GM12865 (cell line): ENCODE results near the gene KDM2B.
A peak's percentile ranks its signal among the peaks of the same experiment; 100 is the strongest.

Experiments
- DNase-seq: peaks from one replicate; pipeline ENCODE4 v3.0.0; 2010; ENCODE audit warnings: low read depth
- H3K4me3 ChIP-seq: 2 replicates; pipeline ENCODE4 v1.5.1; 2011; ENCODE audit warnings: mild to moderate bottlenecking, low read depth, low read length, control low read depth
- TF ChIP-seq, protein P1 (sequence below): IDR thresholded peaks from 2 replicates; pipeline ENCODE4 v1.5.1; 2011; ENCODE audit warnings: low read length, control low read depth, low read depth, inconsistent platforms; ENCODE audit not compliant: insufficient read depth; ENCODE audit errors: missing control alignments

The KDM2B gene

DNA sequence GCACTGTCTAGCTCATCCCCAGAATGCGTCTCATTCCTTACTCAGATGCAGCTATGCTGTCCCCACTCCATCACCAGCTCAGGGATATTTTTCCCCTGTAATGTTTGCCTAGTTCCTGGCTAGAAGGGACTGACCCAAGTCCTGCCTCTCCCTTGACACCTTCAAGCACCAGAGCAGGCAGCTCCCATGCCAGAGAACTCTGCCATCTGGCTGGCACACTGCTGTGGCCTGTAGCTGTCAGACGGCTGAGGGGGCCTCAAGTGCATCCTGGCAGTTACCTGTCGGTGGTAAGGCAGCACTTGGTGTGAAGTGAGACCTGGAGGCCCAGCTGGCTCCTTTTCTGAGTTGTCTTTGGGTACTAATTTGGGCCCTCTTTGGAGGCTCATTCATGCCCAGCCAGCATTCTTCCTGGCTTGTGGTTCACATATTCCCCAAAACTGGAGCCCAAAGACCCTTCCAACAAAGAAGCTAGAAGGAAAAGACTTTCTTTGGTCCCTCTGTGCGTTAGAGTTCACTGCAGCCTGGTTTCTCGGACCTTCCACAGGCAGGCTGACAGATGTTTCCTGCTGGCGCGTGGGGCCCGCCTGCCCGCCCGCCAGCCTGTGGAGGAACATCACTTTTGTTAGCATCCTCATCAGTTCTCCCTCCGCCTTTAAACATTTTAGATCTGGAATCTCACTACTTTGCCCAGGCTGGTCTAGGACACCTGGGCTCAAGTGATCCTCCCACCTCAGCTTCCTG is 147.9 kb downstream of the KDM2B start:
- DNase-seq, result no peak
- H3K4me3 ChIP-seq, result no peak overlapping the region
- TF ChIP-seq, protein P1, sequence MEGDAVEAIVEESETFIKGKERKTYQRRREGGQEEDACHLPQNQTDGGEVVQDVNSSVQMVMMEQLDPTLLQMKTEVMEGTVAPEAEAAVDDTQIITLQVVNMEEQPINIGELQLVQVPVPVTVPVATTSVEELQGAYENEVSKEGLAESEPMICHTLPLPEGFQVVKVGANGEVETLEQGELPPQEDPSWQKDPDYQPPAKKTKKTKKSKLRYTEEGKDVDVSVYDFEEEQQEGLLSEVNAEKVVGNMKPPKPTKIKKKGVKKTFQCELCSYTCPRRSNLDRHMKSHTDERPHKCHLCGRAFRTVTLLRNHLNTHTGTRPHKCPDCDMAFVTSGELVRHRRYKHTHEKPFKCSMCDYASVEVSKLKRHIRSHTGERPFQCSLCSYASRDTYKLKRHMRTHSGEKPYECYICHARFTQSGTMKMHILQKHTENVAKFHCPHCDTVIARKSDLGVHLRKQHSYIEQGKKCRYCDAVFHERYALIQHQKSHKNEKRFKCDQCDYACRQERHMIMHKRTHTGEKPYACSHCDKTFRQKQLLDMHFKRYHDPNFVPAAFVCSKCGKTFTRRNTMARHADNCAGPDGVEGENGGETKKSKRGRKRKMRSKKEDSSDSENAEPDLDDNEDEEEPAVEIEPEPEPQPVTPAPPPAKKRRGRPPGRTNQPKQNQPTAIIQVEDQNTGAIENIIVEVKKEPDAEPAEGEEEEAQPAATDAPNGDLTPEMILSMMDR, result no peak

DNA sequence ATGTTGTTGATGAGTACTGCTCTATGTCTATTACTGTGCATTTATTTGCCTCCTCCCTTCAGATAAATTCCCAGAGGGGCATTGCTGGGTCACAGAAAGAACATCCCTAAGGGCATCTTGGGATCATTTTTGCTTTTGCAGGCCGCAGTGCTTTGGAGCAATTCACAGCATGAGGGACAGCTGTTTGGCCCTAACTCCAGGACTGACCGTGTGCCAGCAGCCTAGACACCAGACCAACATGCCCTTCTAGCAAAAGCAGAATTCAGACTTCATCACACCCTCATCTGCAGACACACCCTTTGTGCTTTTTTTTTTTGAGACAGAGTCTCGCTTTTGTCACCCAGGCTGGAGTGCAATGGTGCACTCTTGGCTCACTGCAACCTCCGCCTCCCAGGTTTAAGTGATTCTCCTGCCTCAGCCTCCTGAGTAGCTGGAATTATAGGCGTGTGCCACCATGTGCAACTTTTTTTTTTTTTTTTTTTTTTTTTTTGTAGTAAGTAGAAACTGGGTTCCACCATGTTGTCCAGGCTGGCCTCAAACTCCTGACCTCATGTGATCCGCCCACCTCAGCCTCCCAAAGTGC is 149.9 kb downstream of the KDM2B start:
- no peak overlapping the region for H3K4me3 ChIP-seq
- DNase-seq, result no peak
- TF ChIP-seq, protein P1, result no peak

DNA sequence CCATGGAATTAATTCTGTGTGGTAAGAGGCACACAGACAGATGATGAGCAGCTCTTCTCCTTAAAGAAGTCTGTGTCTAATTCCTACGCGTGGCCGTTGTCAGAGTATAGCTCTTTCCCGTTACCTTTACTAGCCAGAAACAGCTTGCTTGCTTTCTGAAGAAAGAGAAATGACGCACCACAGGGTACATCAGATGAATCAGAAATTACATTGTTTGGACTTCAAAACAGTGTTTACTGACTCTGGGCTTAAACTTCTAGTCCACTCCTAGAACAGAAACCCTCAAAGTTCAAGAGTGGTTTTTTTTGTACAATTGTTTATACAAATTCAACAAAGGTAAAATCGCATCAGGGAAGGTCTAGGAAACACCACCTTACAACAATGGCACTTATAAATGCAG is 151.9 kb downstream of the KDM2B start:
- H3K4me3 ChIP-seq, result no peak overlapping the region
- no peak for DNase-seq
- TF ChIP-seq, protein P1, result no peak

DNA sequence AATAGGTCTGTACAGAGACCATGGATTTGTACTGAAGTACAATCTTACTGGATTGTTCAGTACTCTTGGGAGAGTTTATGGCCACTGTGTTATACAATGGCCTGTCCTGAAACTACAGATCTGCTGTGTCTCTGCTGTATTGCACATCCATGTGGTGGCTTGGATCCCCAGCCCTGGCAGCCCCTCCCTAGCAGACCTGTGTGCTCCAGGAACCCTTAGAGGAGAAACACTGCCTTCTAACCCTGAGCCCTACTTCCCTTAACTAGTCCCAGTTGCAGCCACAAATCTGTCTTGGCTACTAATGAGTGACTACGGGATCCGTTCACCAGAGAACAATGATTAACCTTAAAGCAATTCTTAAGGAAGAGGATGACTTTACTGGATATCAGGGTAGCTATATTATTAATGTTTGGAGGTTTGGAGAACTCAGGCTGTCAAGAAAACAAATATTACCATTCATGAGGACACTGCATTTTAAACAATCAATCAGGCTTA is 153.2 kb downstream of the KDM2B start:
- no peak for DNase-seq
- TF ChIP-seq, protein P1, result no peak
- H3K4me3 ChIP-seq, result no peak overlapping the region

DNA sequence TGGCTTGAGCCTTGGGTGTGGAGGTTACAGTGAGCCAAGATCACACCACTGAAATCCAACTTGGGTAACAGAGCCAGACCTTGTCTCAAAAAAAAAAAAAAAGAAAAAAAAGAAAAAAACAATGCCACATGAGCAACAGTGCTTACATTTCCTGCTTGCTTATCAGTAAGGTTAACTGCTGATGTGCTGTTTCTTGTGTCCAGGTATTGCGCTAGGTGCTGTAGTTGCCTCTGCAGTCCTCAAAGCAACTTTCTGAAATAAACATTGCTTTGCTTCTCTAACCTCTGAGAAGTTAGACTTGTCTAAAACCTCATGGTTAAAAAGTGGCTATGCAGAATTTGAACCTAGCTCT is 156.2 kb downstream of the KDM2B start:
- H3K4me3 ChIP-seq, result no peak overlapping the region
- TF ChIP-seq, protein P1, result no peak
- peak; percentile 37 for DNase-seq

DNA sequence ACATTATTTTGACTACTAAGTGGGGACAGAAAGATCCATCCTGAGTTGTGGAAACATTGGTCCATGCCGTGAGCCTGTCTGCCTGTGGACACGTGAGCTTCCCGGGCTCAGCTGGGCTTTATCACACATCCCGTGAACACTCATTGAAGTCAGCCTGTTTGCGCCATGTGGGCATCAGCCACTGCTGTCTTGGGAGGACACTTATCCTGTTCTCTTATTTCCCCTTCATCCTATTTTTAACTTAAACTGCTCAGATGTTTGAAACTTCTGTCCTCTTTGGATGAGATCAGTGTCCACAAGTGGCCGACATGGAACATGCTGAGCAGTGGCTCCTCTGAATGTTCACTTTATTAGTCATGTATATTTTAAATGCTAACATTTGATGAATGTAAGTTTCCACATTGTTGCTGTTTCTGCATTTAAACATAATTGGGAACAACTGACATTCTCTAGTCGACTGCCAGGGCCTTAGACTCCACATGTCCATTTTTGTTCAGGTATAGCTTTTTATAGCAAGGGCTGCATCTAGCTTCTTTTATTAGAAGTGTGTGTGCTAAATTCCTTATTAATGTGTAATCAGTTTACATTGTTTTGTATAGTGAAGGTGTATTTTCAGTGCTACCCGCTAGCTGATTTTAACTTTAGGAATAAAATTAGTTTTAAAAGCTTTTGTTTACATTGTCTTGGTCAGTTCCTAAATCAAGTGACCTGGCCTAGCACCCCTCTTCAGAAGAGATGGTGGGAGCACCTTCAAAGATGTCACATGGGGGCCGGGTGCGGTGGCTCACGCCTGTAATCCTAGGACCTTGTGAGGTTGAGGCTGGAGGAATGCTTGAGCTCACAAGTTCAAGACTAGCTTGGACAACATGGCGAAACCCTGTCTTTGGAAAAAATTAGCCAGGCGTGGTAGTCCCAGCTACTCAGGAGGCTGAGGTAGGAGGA is 156.9 kb downstream of the KDM2B start:
- no peak for DNase-seq
- no peak overlapping the region for H3K4me3 ChIP-seq
- TF ChIP-seq, protein P1, result no peak
